SK-N-SH (cell line): ENCODE measurements around the gene GFY. TPM values are rescaled to one million over a fixed set of nuclear protein-coding genes. Genes with fewer than 3 reads are reported as not detected.

Experiments used
- CTCF ChIA-PET: fragments of 300-600, 350-600 bp; formaldehyde crosslinking; extraction: SDS; loops from one replicate; lab custom pipeline; 2021; lab: Yijun Ruan, JAX
- POLR2A ChIA-PET: fragments of 350-600 bp; sonication (Branson Sonifier 250); formaldehyde crosslinking; extraction: SDS; loops from one replicate; lab custom pipeline; 2020; ENCODE audit warnings: antibody characterized with exemption, inconsistent platforms; lab: Yijun Ruan, JAX
- DNase-seq: peaks from one replicate; pipeline ENCODE4 v3.0.0; 2012
- H2AFZ ChIP-seq: fragments of 200-600 bp; sonication (generic); 2 replicates; pipeline ENCODE4 v1.8.1; 2016; ENCODE audit warnings: antibody characterized with exemption, mild to moderate bottlenecking, low read depth
- H3F3A ChIP-seq: fragments of 200-600 bp; sonication (generic); replicated peaks from 2 replicates; pipeline ENCODE3; 2016; ENCODE audit warnings: antibody characterized with exemption, mild to moderate bottlenecking; ENCODE audit not compliant: insufficient read depth
- H3K27ac ChIP-seq, 2 experiments: fragments of 200-500 bp in 1 of 2; fragments of 200-600 bp in 1 of 2; sonication (Bioruptor generic) in 1 of 2; sonication (generic), shearing (Covaris generic) in 1 of 2; 2 replicates each; pipeline versions ENCODE4 v1.5.1 to v1.6.1; 2014 to 2016; ENCODE audit warnings: low read depth in 2 of 2, inconsistent platforms in 1 of 2, low read length in 1 of 2, mild to moderate bottlenecking in 1 of 2, mixed read lengths in 1 of 2
- H3K27me3 ChIP-seq: fragments of 200-600 bp; sonication (generic), shearing (Covaris generic); 2 replicates; pipeline ENCODE4 v1.6.1; 2016; ENCODE audit warnings: mixed run types; ENCODE audit not compliant: insufficient read depth
- H3K36me3 ChIP-seq, 2 experiments: fragments of 200-500 bp in 1 of 2; fragments of 200-600 bp in 1 of 2; sonication (Bioruptor generic) in 1 of 2; sonication (generic) in 1 of 2; replicated peaks in 1 of 2; 2 replicates each; pipeline versions ENCODE3 to v1.5.1; 2014 to 2016; ENCODE audit warnings: low read length in 1 of 2, mild to moderate bottlenecking in 1 of 2; ENCODE audit not compliant: insufficient read depth in 2 of 2, control insufficient read depth in 1 of 2
- H3K4me1 ChIP-seq, 2 experiments: fragments of 200-500 bp in 1 of 2; fragments of 200-600 bp in 1 of 2; sonication (Bioruptor generic) in 1 of 2; sonication (generic), shearing (Covaris generic) in 1 of 2; 2 replicates each; pipeline versions ENCODE4 v1.5.1 to v1.6.1; 2014 to 2016; ENCODE audit warnings: low read depth in 1 of 2, low read length in 1 of 2, mixed run types in 1 of 2; ENCODE audit not compliant: insufficient read depth in 2 of 2, control insufficient read depth in 1 of 2
- H3K4me2 ChIP-seq: fragments of 200-600 bp; sonication (generic), shearing (Covaris generic); 2 replicates; pipeline ENCODE4 v1.6.1; 2017; ENCODE audit warnings: mixed run types
- H3K4me3 ChIP-seq, 2 experiments: fragments of 200-500 bp in 1 of 2; fragments of 200-600 bp in 1 of 2; sonication (Bioruptor generic) in 1 of 2; sonication (generic), shearing (Covaris generic) in 1 of 2; 2 replicates each; pipeline versions ENCODE4 v1.5.1 to v1.8.1; 2014 to 2016; ENCODE audit warnings: low read depth in 2 of 2, inconsistent platforms in 1 of 2, low read length in 1 of 2, mild to moderate bottlenecking in 1 of 2, mixed read lengths in 1 of 2, moderate library complexity in 1 of 2
- H3K79me2 ChIP-seq: fragments of 200-600 bp; sonication (generic); 2 replicates; pipeline ENCODE4 v1.8.1; 2017; ENCODE audit warnings: mild to moderate bottlenecking; ENCODE audit not compliant: insufficient read depth
- H3K9ac ChIP-seq: fragments of 200-600 bp; sonication (generic); 2 replicates; pipeline ENCODE4 v1.6.1; 2017; ENCODE audit warnings: mixed run types
- H3K9me2 ChIP-seq: fragments of 200-600 bp; sonication (generic); 2 replicates; pipeline ENCODE4 v1.6.1; 2017; ENCODE audit warnings: mixed run types
- H3K9me3 ChIP-seq: fragments of 200-600 bp; sonication (generic); 2 replicates; pipeline ENCODE4 v1.6.1; 2017; ENCODE audit warnings: mixed run types, mild to moderate bottlenecking, moderate library complexity
- H4K20me1 ChIP-seq: fragments of 200-600 bp; sonication (generic); 2 replicates; pipeline ENCODE4 v1.6.1; 2017; ENCODE audit warnings: mild to moderate bottlenecking, mixed run types; ENCODE audit not compliant: insufficient read depth
- GATA2 ChIP-seq: sonication (generic); formaldehyde crosslinking; IDR thresholded peaks from 2 replicates; pipeline ENCODE4 v1.5.0; 2020; ENCODE audit warnings: mild to moderate bottlenecking, missing genetic modification reagents
- MXI1 ChIP-seq: IDR thresholded peaks from 2 replicates; pipeline ENCODE4 v1.6.1; 2012; ENCODE audit warnings: mild to moderate bottlenecking, low read depth, low read length, improper control_type of control experiment
- POLR2AphosphoS5 ChIP-seq: IDR thresholded peaks from 2 replicates; pipeline ENCODE4 v1.6.1; 2012; ENCODE audit warnings: low read depth, low read length
- WGBS: methylation state at CpG from one replicate; pipeline ENCODE4 v1.1.6; 2017; ENCODE audit warnings: low lambda C conversion rate; 5-methylcytosine and 5-hydroxymethylcytosine counted together
- polyA plus RNA-seq, 3 experiments: library from polyadenylated mRNA; depleted of rRNA; stranded (reverse); fragments of >200 nt; gene quantifications; 2 replicates each; pipeline ENCODE4 v1.2.3, GENCODE V29; 2012
- TF ChIP-seq, protein P1 (sequence below): fragments of 150-350 bp; IDR thresholded peaks from 2 replicates; pipeline ENCODE4 v1.6.1; 2016; ENCODE audit warnings: mild to moderate bottlenecking, low read depth, low read length
- TF ChIP-seq, protein P2 (sequence below): IDR thresholded peaks from 2 replicates; pipeline ENCODE4 v1.4.0; 2012; ENCODE audit warnings: low read depth

GFY gene
- polyA plus RNA-seq, 1 of the 3 experiments (the other 2 are of a cell fraction), result not detected

DNA sequence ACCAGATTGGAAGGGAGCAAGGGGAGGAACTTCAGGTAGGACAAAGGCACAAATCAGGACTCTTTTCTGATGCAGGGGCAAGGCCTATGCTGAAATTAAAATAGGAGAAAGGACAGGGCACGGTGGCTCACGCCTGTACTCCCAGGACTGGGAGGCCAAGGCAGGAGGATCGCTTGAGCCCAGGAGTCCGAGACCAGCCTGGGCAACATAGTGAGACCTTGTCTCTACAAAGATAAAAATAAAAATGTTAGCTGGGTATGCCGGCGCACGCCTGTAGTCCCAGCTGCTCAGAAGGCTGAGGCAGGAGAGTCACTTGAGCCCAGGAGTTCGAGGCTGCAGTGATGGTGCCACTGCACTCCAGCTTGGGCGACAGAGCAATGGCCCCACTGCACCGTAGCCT lies 10.5 kb downstream of the GFY start:
- H3F3A ChIP-seq, result peaks cover 7% of the 10 kb centered on the region
- TF ChIP-seq GATA2 (no peak), POLR2AphosphoS5 (no peak)
- TF ChIP-seq, protein P1, sequence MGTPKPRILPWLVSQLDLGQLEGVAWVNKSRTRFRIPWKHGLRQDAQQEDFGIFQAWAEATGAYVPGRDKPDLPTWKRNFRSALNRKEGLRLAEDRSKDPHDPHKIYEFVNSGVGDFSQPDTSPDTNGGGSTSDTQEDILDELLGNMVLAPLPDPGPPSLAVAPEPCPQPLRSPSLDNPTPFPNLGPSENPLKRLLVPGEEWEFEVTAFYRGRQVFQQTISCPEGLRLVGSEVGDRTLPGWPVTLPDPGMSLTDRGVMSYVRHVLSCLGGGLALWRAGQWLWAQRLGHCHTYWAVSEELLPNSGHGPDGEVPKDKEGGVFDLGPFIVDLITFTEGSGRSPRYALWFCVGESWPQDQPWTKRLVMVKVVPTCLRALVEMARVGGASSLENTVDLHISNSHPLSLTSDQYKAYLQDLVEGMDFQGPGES, result no peak
- ChIA-PET CTCF (interaction anchor here (1.5 to 3.7 kb wide), 6 partner anchors 7 to 44 kb away, joined by 3 to 36 read pairs (median 7); partner anchors contain the start of gene PTH2), POLR2A (no interaction called here)
- no peaks in the 10 kb centered on the region for H4K20me1 ChIP-seq
- no peak overlapping the region for H2AFZ ChIP-seq
- H3K9ac ChIP-seq, result no peak overlapping the region
- H3K36me3 ChIP-seq, result no peaks in the 10 kb centered on the region
- no peaks in the 10 kb centered on the region for H3K9me3 ChIP-seq
- H3K4me1 ChIP-seq, result peaks cover 0 to 15% of the 10 kb centered on the region in 2 experiments; a peak in 1 of 4 replicates
- no peak overlapping the region for H3K27ac ChIP-seq
- peaks cover 96% of the 10 kb centered on the region for H3K27me3 ChIP-seq
- DNase-seq, result no peak
- H3K4me2 ChIP-seq, result no peak overlapping the region
- no peak overlapping the region for H3K4me3 ChIP-seq
- WGBS, result 84% methylated on average over 10 of the region's 10 CpGs
- H3K9me2 ChIP-seq, result no peaks in the 10 kb centered on the region
- no peaks in the 10 kb centered on the region for H3K79me2 ChIP-seq

DNA sequence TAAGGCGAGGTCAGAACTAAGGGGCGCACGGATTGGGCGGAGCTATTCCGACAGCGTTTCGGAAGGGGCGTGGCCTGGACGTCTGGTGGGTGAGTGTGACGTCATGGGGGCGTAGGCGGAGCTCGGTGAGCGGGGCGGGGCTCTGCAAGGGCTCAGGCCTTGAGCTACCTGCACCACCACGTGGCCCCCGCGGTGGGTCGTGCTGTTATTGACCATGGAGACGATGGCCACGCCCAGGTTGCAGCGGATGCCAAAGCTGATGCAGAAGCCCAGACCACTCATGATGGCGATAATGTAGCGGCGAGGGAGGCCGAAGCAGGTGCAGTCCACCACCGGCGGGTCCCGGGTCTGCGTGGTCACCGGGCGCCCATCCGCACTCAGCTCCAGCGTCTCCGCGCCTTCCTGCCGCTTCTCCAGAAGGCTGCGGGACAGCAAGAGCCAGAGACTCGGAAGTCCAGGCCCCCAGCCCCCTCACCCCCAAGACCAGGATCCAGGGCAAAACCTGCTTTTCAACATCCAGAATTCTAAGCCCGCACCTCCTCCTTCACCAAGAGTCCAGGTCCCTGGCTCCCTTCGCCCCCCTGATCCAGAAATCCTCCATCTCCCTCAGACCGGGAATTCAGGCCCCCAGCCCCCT lies 11.3 kb downstream of the GFY start:
- TF ChIP-seq GATA2, result no peak
- 0 out of 2 replicates have a peak, but pooled peaks have one; percentile 25 for TF ChIP-seq MXI1
- TF ChIP-seq, all 33 proteins: peak for 1
- peaks cover 9% of the 10 kb centered on the region for H3F3A ChIP-seq
- H3K9ac ChIP-seq, result no peak overlapping the region
- ChIA-PET CTCF (interaction anchor here (1.0 to 3.7 kb wide), 7 partner anchors 6 to 45 kb away, joined by 3 to 36 read pairs (median 6); partner anchors contain the start of gene PTH2), POLR2A (no interaction called here)
- no peaks in the 10 kb centered on the region for H3K36me3 ChIP-seq
- no peak overlapping the region for H3K4me2 ChIP-seq
- no peaks in the 10 kb centered on the region for H3K9me2 ChIP-seq
- no peak overlapping the region for H3K27ac ChIP-seq
- DNase-seq, result peak; percentile 84
- no peak overlapping the region for H2AFZ ChIP-seq
- no peaks in the 10 kb centered on the region for H4K20me1 ChIP-seq
- peaks cover 0 to 21% of the 10 kb centered on the region in 2 experiments; a peak in 1 of 4 replicates for H3K4me1 ChIP-seq
- no peaks in the 10 kb centered on the region for H3K9me3 ChIP-seq
- H3K79me2 ChIP-seq, result no peaks in the 10 kb centered on the region
- 10% methylated on average over 37 of the region's 42 CpGs for WGBS
- peak overlapping the region in 1 of 2 experiments; percentile 21; a peak in 1 of 4 replicates for H3K4me3 ChIP-seq
- peaks cover 93% of the 10 kb centered on the region for H3K27me3 ChIP-seq

DNA sequence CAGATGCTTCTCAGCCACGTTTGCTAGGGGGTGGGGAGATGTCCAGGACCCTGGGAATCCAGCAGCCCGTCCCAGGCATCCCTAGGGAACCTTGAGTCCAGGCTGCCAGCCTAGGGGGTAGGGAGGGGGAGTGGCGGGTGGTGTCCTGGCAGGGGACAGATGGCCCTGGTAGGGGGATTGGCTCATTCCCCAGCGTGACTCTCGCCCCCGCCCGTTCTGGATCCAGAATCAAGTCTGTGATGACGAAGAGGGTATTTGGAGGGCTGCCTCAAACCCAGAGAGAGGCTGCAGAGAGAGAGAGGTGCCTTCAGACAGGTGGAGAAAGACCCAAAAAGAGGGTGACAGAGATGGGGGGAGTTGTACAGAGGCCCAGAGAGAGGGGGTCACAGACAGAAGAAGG lies 12.0 kb downstream of the GFY start:
- POLR2A ChIA-PET, result no interaction called here
- WGBS, result 2% methylated on average over 8 of the region's 8 CpGs
- peaks cover 0 to 28% of the 10 kb centered on the region in 2 experiments; a peak in 1 of 4 replicates for H3K4me1 ChIP-seq

More for the DNA sequence above, 12.0 kb downstream of the GFY start:
- no peak overlapping the region for H3K27ac ChIP-seq
- no peaks in the 10 kb centered on the region for H3K9me2 ChIP-seq
- DNase-seq, result peak; percentile 69
- no peak overlapping the region for H3K9ac ChIP-seq
- TF ChIP-seq, protein P2, sequence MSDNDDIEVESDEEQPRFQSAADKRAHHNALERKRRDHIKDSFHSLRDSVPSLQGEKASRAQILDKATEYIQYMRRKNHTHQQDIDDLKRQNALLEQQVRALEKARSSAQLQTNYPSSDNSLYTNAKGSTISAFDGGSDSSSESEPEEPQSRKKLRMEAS, result no peak
- H3F3A ChIP-seq, result peaks cover 14% of the 10 kb centered on the region
- H3K36me3 ChIP-seq, result no peaks in the 10 kb centered on the region
- CTCF ChIA-PET, result interaction anchor here (1.5 to 3.5 kb wide), 3 partner anchors 10 to 46 kb away, joined by 3 to 36 read pairs (median 6); no protein-coding TSS in a partner anchor
- H4K20me1 ChIP-seq, result no peaks in the 10 kb centered on the region
- H3K4me3 ChIP-seq, result no peak overlapping the region
- no peak overlapping the region for H2AFZ ChIP-seq
- H3K79me2 ChIP-seq, result no peaks in the 10 kb centered on the region
- peaks cover 91% of the 10 kb centered on the region for H3K27me3 ChIP-seq
- H3K4me2 ChIP-seq, result no peak overlapping the region
- H3K9me3 ChIP-seq, result no peaks in the 10 kb centered on the region
